ENCODE data around the gene ZFYVE27. TPM values are rescaled to one million over a fixed set of nuclear protein-coding genes. Genes with fewer than 3 reads are reported as not detected.
A peak's percentile ranks its signal among the peaks of the same experiment; 100 is the strongest.

Gene ZFYVE27
- total RNA-seq, 6 experiments from 2014 or later = 9.2 to 19.3 (median 12.6) TPM

DNA sequence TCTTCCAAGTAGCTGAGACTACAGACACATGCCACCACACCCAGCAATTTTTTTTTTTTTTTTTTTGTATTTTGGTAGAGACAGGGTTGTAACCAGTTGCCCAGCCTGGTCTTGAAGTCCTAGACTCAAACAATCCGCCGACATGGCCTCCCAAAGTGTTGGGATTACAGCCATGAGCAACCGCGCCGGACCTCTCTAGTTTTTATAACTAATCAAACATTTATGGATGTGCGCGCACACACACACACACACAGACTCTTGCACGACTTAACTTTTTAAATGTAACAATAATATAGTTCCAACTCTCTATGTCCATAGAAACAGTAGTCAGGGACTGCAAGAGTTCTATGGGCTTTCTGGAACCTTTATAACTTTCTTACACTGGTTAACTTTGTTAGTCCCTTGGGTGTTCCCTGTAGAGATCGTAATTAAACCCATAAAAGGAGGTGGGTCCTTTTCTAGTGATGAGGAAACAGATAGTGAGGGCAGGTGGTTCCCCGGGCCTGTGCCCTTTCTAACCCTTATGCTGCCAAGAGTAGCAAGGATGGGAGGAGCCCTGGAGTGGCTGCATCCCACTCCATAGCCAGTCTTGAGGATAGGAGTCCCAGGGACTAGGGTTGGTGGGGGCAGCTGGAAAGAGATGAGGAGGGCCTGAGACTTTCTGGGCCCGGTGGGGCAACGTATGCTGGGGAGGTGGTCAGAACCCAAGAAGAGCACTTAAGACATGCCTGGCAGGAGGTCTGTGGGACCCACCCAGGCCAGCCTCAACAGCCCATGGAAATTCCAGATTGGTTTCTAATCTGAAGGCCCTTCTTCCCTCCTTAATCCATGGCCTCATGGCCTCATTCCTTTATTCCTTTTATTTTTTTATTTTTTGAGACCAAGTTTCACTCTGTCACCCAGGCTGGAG is 14.8 kb upstream of the ZFYVE27 start:
- no peaks in the 10 kb centered on the region for H3K36me3 ChIP-seq
- no peak overlapping the region for H3K27ac ChIP-seq

DNA sequence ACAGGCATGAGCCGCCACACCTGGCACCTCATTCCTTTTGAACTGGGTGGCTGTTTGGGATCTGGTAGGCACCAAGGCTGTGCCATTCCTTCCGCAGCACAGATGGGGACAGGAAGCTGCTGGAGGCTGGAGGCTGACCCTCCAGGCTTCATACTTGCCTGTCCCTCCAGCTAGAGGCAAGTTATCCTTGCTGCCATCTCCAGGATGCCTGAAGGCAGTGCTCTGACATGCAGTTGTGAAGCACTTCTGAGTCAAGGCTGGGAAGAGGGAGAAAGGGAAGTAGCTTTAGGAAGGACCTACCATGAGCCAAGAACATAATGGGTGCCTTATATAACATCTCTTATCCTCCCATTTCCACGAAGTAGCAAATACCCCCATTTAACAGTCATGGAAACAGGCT is 13.9 kb upstream of the ZFYVE27 start:
- peak in 1 of 3 donors; percentile 11 for DNase-seq
- Histone ChIP-seq H3K27me3 (no peaks in the 10 kb centered on the region), H3K9me3 (no peaks in the 10 kb centered on the region), H3K36me3 (no peaks in the 10 kb centered on the region), H3K4me1 (peaks cover 0 to 12% (median 2%) of the 10 kb centered on the region in 4 donors), H3K4me3 (no peak overlapping the region), H3K27ac (no peak overlapping the region)
- WGBS (ENCODE audit: insufficient coverage, low coverage, low lambda C conversion rate, missing lambda C conversion rate) = 51% methylated on average over 2 of the region's 3 CpGs
- intact Hi-C loops (cut with DNase I) = no loop called here
- ATAC-seq = no peak
- TF ChIP-seq, protein P1, sequence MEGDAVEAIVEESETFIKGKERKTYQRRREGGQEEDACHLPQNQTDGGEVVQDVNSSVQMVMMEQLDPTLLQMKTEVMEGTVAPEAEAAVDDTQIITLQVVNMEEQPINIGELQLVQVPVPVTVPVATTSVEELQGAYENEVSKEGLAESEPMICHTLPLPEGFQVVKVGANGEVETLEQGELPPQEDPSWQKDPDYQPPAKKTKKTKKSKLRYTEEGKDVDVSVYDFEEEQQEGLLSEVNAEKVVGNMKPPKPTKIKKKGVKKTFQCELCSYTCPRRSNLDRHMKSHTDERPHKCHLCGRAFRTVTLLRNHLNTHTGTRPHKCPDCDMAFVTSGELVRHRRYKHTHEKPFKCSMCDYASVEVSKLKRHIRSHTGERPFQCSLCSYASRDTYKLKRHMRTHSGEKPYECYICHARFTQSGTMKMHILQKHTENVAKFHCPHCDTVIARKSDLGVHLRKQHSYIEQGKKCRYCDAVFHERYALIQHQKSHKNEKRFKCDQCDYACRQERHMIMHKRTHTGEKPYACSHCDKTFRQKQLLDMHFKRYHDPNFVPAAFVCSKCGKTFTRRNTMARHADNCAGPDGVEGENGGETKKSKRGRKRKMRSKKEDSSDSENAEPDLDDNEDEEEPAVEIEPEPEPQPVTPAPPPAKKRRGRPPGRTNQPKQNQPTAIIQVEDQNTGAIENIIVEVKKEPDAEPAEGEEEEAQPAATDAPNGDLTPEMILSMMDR (IDR thresholded peaks at IDR 0.05) = no peak
- TF ChIP-seq POLR2A (IDR thresholded peaks at IDR 0.05) = no peak

More for the DNA sequence above, 14.8 kb upstream of the ZFYVE27 start:
- intact Hi-C loops (cut with DNase I) = no loop called here
- Histone ChIP-seq H3K4me1 (peaks cover 0 to 12% (median 2%) of the 10 kb centered on the region in 4 donors), H3K27me3 (no peaks in the 10 kb centered on the region), H3K9me3 (no peaks in the 10 kb centered on the region), H3K4me3 (no peak overlapping the region)
- WGBS (ENCODE audit: insufficient coverage, low coverage, low lambda C conversion rate, missing lambda C conversion rate) = 77% methylated on average over 10 of the region's 12 CpGs
- DNase-seq (peak in 1 of 3 donors; percentile 17), ATAC-seq (no peak)
- TF ChIP-seq, protein P1 (IDR thresholded peaks at IDR 0.05) = no peak
- no peak for TF ChIP-seq POLR2A (IDR thresholded peaks at IDR 0.05)

GRCh38 chr10:97724341-97724941 is 12.5 kb upstream of the ZFYVE27 start:
- TF ChIP-seq POLR2A (IDR thresholded peaks at IDR 0.05) = peak; percentile 12
- TF ChIP-seq, protein P1 (IDR thresholded peaks at IDR 0.05) = no peak
- DNase-seq = peak in 1 of 3 donors; percentile 48
- H3K27ac ChIP-seq = no peak overlapping the region
- intact Hi-C loops (cut with DNase I) = no loop called here
- no peaks in the 10 kb centered on the region for H3K36me3 ChIP-seq
- H3K9me3 ChIP-seq = no peaks in the 10 kb centered on the region
- 23% methylated on average over 4 of the region's 5 CpGs for WGBS (ENCODE audit: insufficient coverage, low coverage, low lambda C conversion rate, missing lambda C conversion rate)
- no peaks in the 10 kb centered on the region for H3K4me1 ChIP-seq
- peak; percentile 26 to 56 (median 40) for ATAC-seq
- no peaks in the 10 kb centered on the region for H3K27me3 ChIP-seq
- no peak overlapping the region for H3K4me3 ChIP-seq

GRCh38 chr10:97726636-97727178 is 10.2 kb upstream of the ZFYVE27 start:
- 33% methylated on average over 8 of the region's 8 CpGs for WGBS (ENCODE audit: insufficient coverage, low coverage, low lambda C conversion rate, missing lambda C conversion rate)
- Histone ChIP-seq H3K4me1 (no peaks in the 10 kb centered on the region), H3K4me3 (no peak overlapping the region), H3K27ac (no peak overlapping the region), H3K27me3 (no peaks in the 10 kb centered on the region), H3K36me3 (no peaks in the 10 kb centered on the region), H3K9me3 (no peaks in the 10 kb centered on the region)
- peak in 1 of 3 donors; percentile 25 for DNase-seq
- intact Hi-C loops (cut with DNase I) = no loop called here
- ATAC-seq = peak; percentile 31 to 75 (median 66)
- TF ChIP-seq, protein P1 (IDR thresholded peaks at IDR 0.05) = no peak
- TF ChIP-seq POLR2A (IDR thresholded peaks at IDR 0.05) = no peak
